Endothelial cell of umbilical vein (primary cell): ENCODE results near the gene TMED5. TPM values are rescaled to one million over a fixed set of nuclear protein-coding genes. Genes with fewer than 3 reads are reported as not detected.

Experiments used
- BruUV-seq: library from RNA; stranded (reverse); fragments of 400-500 nt; replicated peaks from 2 replicates; lab custom pipeline; 2021; lab: Mats Ljungman, UMichigan
- CTCF ChIA-PET: fragments of 300-600, 350-600 bp; sonication (Branson Sonifier 250); formaldehyde crosslinking; loops from one replicate; lab custom pipeline; 2021; ENCODE audit warnings: antibody characterized with exemption, inconsistent platforms; lab: Charles Lee
- POLR2A ChIA-PET: fragments of 300-600, 350-600 bp; sonication (Branson Sonifier 250); formaldehyde crosslinking; loops from one replicate; lab custom pipeline; 2021; ENCODE audit warnings: antibody characterized with exemption, inconsistent platforms; lab: Charles Lee
- DNase-seq: peaks from one replicate; pipeline ENCODE4 v3.0.0-alpha.2; 2011; ENCODE audit warnings: low read depth, low spot score
- FAIRE-seq: peaks from 2 replicates; lab custom pipeline; 2011; peaks lifted over from hg19 to GRCh38; lab: Jason Lieb, UNC
- H2AFZ ChIP-seq: 2 replicates; pipeline ENCODE4 v1.6.0; 2012; ENCODE audit warnings: low read depth, low read length, control low read depth, inconsistent platforms
- H3K27ac ChIP-seq: 2 replicates; pipeline ENCODE4 v1.5.1; 2011; ENCODE audit warnings: low read depth, mild to moderate bottlenecking, control low read depth, low read length, moderate library complexity; ENCODE audit not compliant: insufficient read depth
- H3K27me3 ChIP-seq, 2 experiments: 2 replicates each; pipeline versions ENCODE4 v1.6.0 to v1.6.1; 2011; ENCODE audit warnings: low read length in 2 of 2, mixed read lengths in 1 of 2; ENCODE audit not compliant: control insufficient read depth in 2 of 2, insufficient read depth in 2 of 2
- H3K36me3 ChIP-seq, 2 experiments: 2 replicates in 1 of 2; 3 replicates in 1 of 2; pipeline ENCODE4 v1.5.1; 2011; ENCODE audit warnings: low read length in 2 of 2, mild to moderate bottlenecking in 1 of 2, moderate library complexity in 1 of 2; ENCODE audit not compliant: control insufficient read depth in 2 of 2, insufficient read depth in 2 of 2; ENCODE audit errors: extremely low read depth in 1 of 2
- H3K4me1 ChIP-seq: 3 replicates; pipeline ENCODE4 v1.5.1; 2011; ENCODE audit warnings: mild to moderate bottlenecking, low read length; ENCODE audit not compliant: control insufficient read depth, insufficient read depth; ENCODE audit errors: extremely low read depth
- H3K4me2 ChIP-seq: 2 replicates; pipeline ENCODE4 v1.6.1; 2011; ENCODE audit warnings: low read length, control low read depth, mixed read lengths; ENCODE audit not compliant: insufficient read depth
- H3K4me3 ChIP-seq, 3 experiments: fragments of 200-600 bp in 1 of 3; sonication (generic), shearing (Covaris generic) in 1 of 3; replicated peaks in 1 of 3; 2 replicates each; pipeline ENCODE4 v1.5.1; 2011 to 2016; ENCODE audit warnings: control low read depth in 3 of 3, low read length in 3 of 3, mild to moderate bottlenecking in 2 of 3, inconsistent platforms in 1 of 3, low read depth in 1 of 3, moderate library complexity in 1 of 3; ENCODE audit not compliant: insufficient read depth in 1 of 3
- H3K79me2 ChIP-seq: 2 replicates; pipeline ENCODE4 v1.6.0; 2012; ENCODE audit warnings: low read length, inconsistent platforms; ENCODE audit not compliant: control insufficient read depth, insufficient read depth
- H3K9ac ChIP-seq: replicated peaks from 2 replicates; pipeline ENCODE3; 2011; ENCODE audit warnings: low read length, control low read depth; ENCODE audit not compliant: insufficient read depth; ENCODE audit errors: extremely low read depth
- H3K9me1 ChIP-seq: replicated peaks from 3 replicates; pipeline ENCODE4 v1.6.0; 2011; ENCODE audit warnings: mild to moderate bottlenecking, low read length; ENCODE audit not compliant: control insufficient read depth, insufficient read depth; ENCODE audit errors: extremely low read depth
- H3K9me3 ChIP-seq: replicated peaks from 2 replicates; pipeline ENCODE4 v1.5.1; 2012; ENCODE audit warnings: low read length, inconsistent platforms; ENCODE audit not compliant: control insufficient read depth, insufficient read depth
- H4K20me1 ChIP-seq: replicated peaks from 2 replicates; pipeline ENCODE3; 2011; ENCODE audit warnings: mild to moderate bottlenecking, low read length; ENCODE audit not compliant: control insufficient read depth, insufficient read depth; ENCODE audit errors: extremely low read depth
- CTCF ChIP-seq, 2 donors: IDR thresholded peaks; 1 replicate in 1 of 2; 2 replicates in 1 of 2; pipeline ENCODE4 v1.5.1; 2011; ENCODE audit warnings: low read length in 2 of 2, mild to moderate bottlenecking in 2 of 2, moderate library complexity in 2 of 2, control low read depth in 1 of 2, inconsistent platforms in 1 of 2, low read depth in 1 of 2; ENCODE audit not compliant: insufficient read depth in 1 of 2; ENCODE audit errors: extremely low read depth in 1 of 2
- EZH2 ChIP-seq: IDR thresholded peaks from 2 replicates; pipeline ENCODE4 v1.6.1; 2012; ENCODE audit warnings: borderline replicate concordance, low read depth, mild to moderate bottlenecking, moderate library complexity, low read length, inconsistent platforms; ENCODE audit not compliant: severe bottlenecking
- FOS ChIP-seq: IDR thresholded peaks from 2 replicates; pipeline ENCODE4 v1.6.1; 2011; ENCODE audit warnings: mild to moderate bottlenecking, low read length, moderate library complexity, borderline replicate concordance; ENCODE audit not compliant: insufficient read depth
- GATA2 ChIP-seq: IDR thresholded peaks from 2 replicates; pipeline ENCODE4 v1.7.0; 2011; ENCODE audit warnings: low read depth, mild to moderate bottlenecking, moderate library complexity, mixed read lengths, low read length; ENCODE audit not compliant: insufficient read length, insufficient read depth
- JUN ChIP-seq: IDR thresholded peaks from 2 replicates; pipeline ENCODE4 v1.6.1; 2011; ENCODE audit warnings: borderline replicate concordance, low read depth; ENCODE audit not compliant: insufficient read length, insufficient read depth
- MAX ChIP-seq: IDR thresholded peaks from 2 replicates; pipeline ENCODE4 v1.6.1; 2011; ENCODE audit not compliant: insufficient read depth, insufficient read length
- MYC ChIP-seq: IDR thresholded peaks from one replicate; pipeline ENCODE4 v1.6.1; 2011; ENCODE audit warnings: mild to moderate bottlenecking, low read depth, low read length
- POLR2A ChIP-seq: IDR thresholded peaks from 2 replicates; pipeline ENCODE4 v1.6.1; 2012; ENCODE audit warnings: low read depth, mild to moderate bottlenecking, control low read depth, low read length
- POLR2AphosphoS5 ChIP-seq: IDR thresholded peaks from 2 replicates; pipeline ENCODE4 v1.6.1; 2012; ENCODE audit warnings: low read depth, mild to moderate bottlenecking, control low read depth, low read length, moderate library complexity; ENCODE audit not compliant: insufficient read depth
- dilution Hi-C: fragments of 300-500 bp; cut with MboI; formaldehyde crosslinking; loops from one replicate; pipeline ENCODE4 v1.15.0; 2019; ENCODE audit warnings: low sequenced_read_pairs; ENCODE audit not compliant: extremely low pct_ligation_motif_present
- intact Hi-C: fragments of 100-400 bp; cut with micrococcal nuclease; formaldehyde crosslinking; loops from one replicate; pipeline ENCODE4 v1.10.0; 2022
- polyA plus RNA-seq, 4 experiments: library from polyadenylated mRNA; depleted of rRNA in 3 of 4; stranded (reverse) in 3 of 4; unstranded in 1 of 4; fragments of >200 nt; gene quantifications; 2 replicates each; pipeline versions ENCODE4 v1.2.1 to v1.2.3, GENCODE V29; 2011 to 2012; ENCODE audit warnings: missing spikeins in 1 of 4
- total RNA-seq: library from RNA; stranded (reverse); gene quantifications from 2 replicates; pipeline ENCODE4 v1.2.3, GENCODE V29; 2021

The TMED5 gene
- total and polyA plus RNA-seq, 2 donors (not counting 3 experiments of a cell fraction or from before 2014, with no cell fraction given): 24.2 to 51.2 TPM

GRCh38 chr1:93143769-93144168 lies 36.4 kb downstream of the TMED5 start:
- Histone ChIP-seq H3K79me2 (no peaks in the 10 kb centered on the region), H3K27me3 (no peaks in the 10 kb centered on the region), H2AFZ (no peak overlapping the region), H3K9me3 (no peaks in the 10 kb centered on the region), H3K9ac (no peak overlapping the region), H3K27ac (no peak overlapping the region), H3K36me3 (peaks cover 2 to 5% of the 10 kb centered on the region in 2 experiments), H3K4me2 (no peak overlapping the region), H3K4me1 (no peaks in the 10 kb centered on the region), H4K20me1 (peaks cover 2% of the 10 kb centered on the region), H3K4me3 (no peak overlapping the region), H3K9me1 (no peaks in the 10 kb centered on the region)
- ChIA-PET POLR2A (no interaction called here), CTCF (no interaction called here)
- dilution Hi-C loops: no loop called here
- DNase-seq (no peak), FAIRE-seq (no peak)
- intact Hi-C loops: no loop called here
- no peak for TF ChIP-seq JUN
- TF ChIP-seq MAX: no peak
- no peak for TF ChIP-seq CTCF (IDR thresholded peaks at IDR 0.05; ENCODE audit: extremely low read depth in 1 of 2, insufficient read depth in 1 of 2, low read depth in 1 of 2, low read length in 2 of 2)
- TF ChIP-seq POLR2AphosphoS5: no peak
- no peak for TF ChIP-seq MYC
- no peak for TF ChIP-seq POLR2A
- TF ChIP-seq GATA2: no peak
- TF ChIP-seq EZH2: no peak
- TF ChIP-seq FOS: no peak
- BruUV-seq: no TSS peak
